Measurements from ENCODE around the gene SLC25A34.

The SLC25A34 gene

GRCh38 chr1:15765495-15766194 lies 29.6 kb downstream of the SLC25A34 start:
- Histone ChIP-seq H3K79me2 (ENCODE audit: insufficient read depth, low read length) (no peaks in the 10 kb centered on the region), H3F3A (ENCODE audit: low read depth) (no peaks in the 10 kb centered on the region), H3K4me3 (ENCODE audit: low read length, poor library complexity, severe bottlenecking) (no peak overlapping the region), H3K9ac (ENCODE audit: low read depth, low read length, poor library complexity, severe bottlenecking) (no peak overlapping the region), H3K9me3 (ENCODE audit: insufficient read depth, low read depth, low read length) (no peaks in the 10 kb centered on the region), H3K4me2 (ENCODE audit: low read depth, low read length, poor library complexity, severe bottlenecking) (no peak overlapping the region), H2AFZ (ENCODE audit: low read length) (no peak overlapping the region), H3K9me2 (replicated peaks; ENCODE audit: low read depth, low read length) (no peaks in the 10 kb centered on the region), H3K4me1 (ENCODE audit: insufficient read depth, low read length, poor library complexity, severe bottlenecking) (no peaks in the 10 kb centered on the region), H3K36me3 (ENCODE audit: insufficient read depth, low read length) (no peaks in the 10 kb centered on the region), H4K20me1 (ENCODE audit: insufficient read depth, low read length, poor library complexity, severe bottlenecking) (no peaks in the 10 kb centered on the region), H3K27me3 (ENCODE audit: insufficient read depth, low read length, poor library complexity, severe bottlenecking) (no peaks in the 10 kb centered on the region)
- TF ChIP-seq EZH2phosphoT487 (IDR thresholded peaks at IDR 0.05; ENCODE audit: borderline replicate concordance) (no peak), CTCF (conservative IDR thresholded peaks at IDR 0.05; ENCODE audit: low read length) (no peak)

- Histone ChIP-seq H3K36me3 (ENCODE audit: insufficient read depth, low read length) (no peaks in the 10 kb centered on the region), H3K4me1 (ENCODE audit: insufficient read depth, low read length, poor library complexity, severe bottlenecking) (no peaks in the 10 kb centered on the region)
Observed at GRCh38 chr1:15767941-15768340, 31.9 kb downstream of the SLC25A34 start.

GRCh38 chr1:15768388-15768787 lies 32.3 kb downstream of the SLC25A34 start:
- H3K36me3 ChIP-seq (ENCODE audit: insufficient read depth, low read length) = no peaks in the 10 kb centered on the region

More at GRCh38 chr1:15767941-15768340, 31.9 kb downstream of the SLC25A34 start:
- H4K20me1 ChIP-seq (ENCODE audit: insufficient read depth, low read length, poor library complexity, severe bottlenecking) = no peaks in the 10 kb centered on the region
- no peak overlapping the region for H3K4me2 ChIP-seq (ENCODE audit: low read depth, low read length, poor library complexity, severe bottlenecking)
- no peaks in the 10 kb centered on the region for H3F3A ChIP-seq (ENCODE audit: low read depth)
- no peak overlapping the region for H3K9ac ChIP-seq (ENCODE audit: low read depth, low read length, poor library complexity, severe bottlenecking)
- H3K9me3 ChIP-seq (ENCODE audit: insufficient read depth, low read depth, low read length) = no peaks in the 10 kb centered on the region
- TF ChIP-seq EZH2phosphoT487 (IDR thresholded peaks at IDR 0.05; ENCODE audit: borderline replicate concordance) (no peak), CTCF (conservative IDR thresholded peaks at IDR 0.05; ENCODE audit: low read length) (no peak)
- H3K9me2 ChIP-seq (replicated peaks; ENCODE audit: low read depth, low read length) = no peaks in the 10 kb centered on the region
- no peak overlapping the region for H3K4me3 ChIP-seq (ENCODE audit: low read length, poor library complexity, severe bottlenecking)
- no peak overlapping the region for H2AFZ ChIP-seq (ENCODE audit: low read length)
- no peaks in the 10 kb centered on the region for H3K27me3 ChIP-seq (ENCODE audit: insufficient read depth, low read length, poor library complexity, severe bottlenecking)
- no peaks in the 10 kb centered on the region for H3K79me2 ChIP-seq (ENCODE audit: insufficient read depth, low read length)

More at GRCh38 chr1:15768388-15768787, 32.3 kb downstream of the SLC25A34 start:
- Histone ChIP-seq H3K4me1 (ENCODE audit: insufficient read depth, low read length, poor library complexity, severe bottlenecking) (no peaks in the 10 kb centered on the region), H3F3A (ENCODE audit: low read depth) (no peaks in the 10 kb centered on the region), H3K27me3 (ENCODE audit: insufficient read depth, low read length, poor library complexity, severe bottlenecking) (no peaks in the 10 kb centered on the region), H3K79me2 (ENCODE audit: insufficient read depth, low read length) (no peaks in the 10 kb centered on the region), H3K4me3 (ENCODE audit: low read length, poor library complexity, severe bottlenecking) (no peak overlapping the region), H3K9ac (ENCODE audit: low read depth, low read length, poor library complexity, severe bottlenecking) (no peak overlapping the region), H4K20me1 (ENCODE audit: insufficient read depth, low read length, poor library complexity, severe bottlenecking) (no peaks in the 10 kb centered on the region), H3K9me3 (ENCODE audit: insufficient read depth, low read depth, low read length) (no peaks in the 10 kb centered on the region), H3K9me2 (replicated peaks; ENCODE audit: low read depth, low read length) (no peaks in the 10 kb centered on the region), H3K4me2 (ENCODE audit: low read depth, low read length, poor library complexity, severe bottlenecking) (no peak overlapping the region), H2AFZ (ENCODE audit: low read length) (no peak overlapping the region)
- TF ChIP-seq CTCF (conservative IDR thresholded peaks at IDR 0.05; ENCODE audit: low read length) (no peak), EZH2phosphoT487 (IDR thresholded peaks at IDR 0.05; ENCODE audit: borderline replicate concordance) (no peak)
